Central memory CD8-positive, alpha-beta T cell (primary cell): ENCODE measurements around the gene TMEM144.

ENCODE experiments used
- ATAC-seq: fragments of 150-1000 bp; cut with Tn5 transposase; replicated peaks from 2 replicates; pipeline ENCODE4 v1.10.0; 2022; ENCODE audit warnings: mild to moderate bottlenecking, moderate FRiP score, moderate number of reproducible peaks; ENCODE audit not compliant: poor library complexity, severe bottlenecking; ENCODE audit errors: extremely low read depth
- DNase-seq, 2 donors: peaks; one replicate each; pipeline ENCODE4 v3.0.0; 2021; ENCODE audit warnings: low spot score in 2 of 2
- H3K27ac Mint-ChIP-seq: one replicate; pipeline ENCODE4 v1.8.0; 2022; ENCODE audit warnings: low read depth, mild to moderate bottlenecking, moderate library complexity, mixed read lengths
- H3K27me3 Mint-ChIP-seq: one replicate; pipeline ENCODE4 v1.8.0; 2022; ENCODE audit warnings: mixed read lengths
- H3K36me3 Mint-ChIP-seq: one replicate; pipeline ENCODE4 v1.8.0; 2022; ENCODE audit warnings: mild to moderate bottlenecking, moderate library complexity, mixed read lengths; ENCODE audit not compliant: insufficient read depth
- H3K4me1 Mint-ChIP-seq: one replicate; pipeline ENCODE4 v1.8.0; 2022; ENCODE audit warnings: mixed read lengths
- H3K4me3 Mint-ChIP-seq: one replicate; pipeline ENCODE4 v1.8.0; 2022; ENCODE audit warnings: mild to moderate bottlenecking, moderate library complexity, mixed read lengths
- H3K9me3 Mint-ChIP-seq: one replicate; pipeline ENCODE4 v1.8.0; 2022; ENCODE audit warnings: mixed read lengths

The TMEM144 gene

GRCh38 chr4:158292156-158292555 lies 81.9 kb downstream of the TMEM144 start:
- H3K27me3 Mint-ChIP-seq = no peaks in the 10 kb centered on the region
- no peaks in the 10 kb centered on the region for H3K36me3 Mint-ChIP-seq
- no peak overlapping the region for H3K4me3 Mint-ChIP-seq
- no peaks in the 10 kb centered on the region for H3K4me1 Mint-ChIP-seq
- peaks cover 6% of the 10 kb centered on the region for H3K9me3 Mint-ChIP-seq
- H3K27ac Mint-ChIP-seq = no peak overlapping the region
- no peak for DNase-seq
- ATAC-seq = no peak

GRCh38 chr4:158295053-158295452 lies 84.8 kb downstream of the TMEM144 start:
- Mint-ChIP-seq H3K27ac (no peak overlapping the region), H3K4me3 (no peak overlapping the region), H3K9me3 (peaks cover 12% of the 10 kb centered on the region), H3K4me1 (no peaks in the 10 kb centered on the region), H3K27me3 (no peaks in the 10 kb centered on the region), H3K36me3 (no peaks in the 10 kb centered on the region)
- ATAC-seq = no peak
- DNase-seq = no peak

- DNase-seq (no peak), ATAC-seq (no peak)
- no peak overlapping the region for H3K4me3 Mint-ChIP-seq
- H3K36me3 Mint-ChIP-seq = no peaks in the 10 kb centered on the region
- H3K27ac Mint-ChIP-seq = no peak overlapping the region
- no peaks in the 10 kb centered on the region for H3K4me1 Mint-ChIP-seq
- no peaks in the 10 kb centered on the region for H3K27me3 Mint-ChIP-seq
- peaks cover 12% of the 10 kb centered on the region for H3K9me3 Mint-ChIP-seq
These were observed 87.6 kb downstream of the TMEM144 start for GRCh38 chr4:158297866-158298265.

- ATAC-seq = no peak
- DNase-seq = no peak
- peaks cover 12% of the 10 kb centered on the region for H3K9me3 Mint-ChIP-seq
- no peak overlapping the region for H3K27ac Mint-ChIP-seq
- no peaks in the 10 kb centered on the region for H3K27me3 Mint-ChIP-seq
- H3K36me3 Mint-ChIP-seq = peaks cover 2% of the 10 kb centered on the region
- no peak overlapping the region for H3K4me3 Mint-ChIP-seq
- H3K4me1 Mint-ChIP-seq = no peaks in the 10 kb centered on the region
These were observed 89.2 kb downstream of the TMEM144 start for GRCh38 chr4:158299459-158300007.

- no peak overlapping the region for H3K27ac Mint-ChIP-seq
- H3K9me3 Mint-ChIP-seq = peaks cover 12% of the 10 kb centered on the region
- DNase-seq (no peak), ATAC-seq (no peak)
- H3K36me3 Mint-ChIP-seq = peaks cover 2% of the 10 kb centered on the region
- H3K27me3 Mint-ChIP-seq = no peaks in the 10 kb centered on the region
- no peak overlapping the region for H3K4me3 Mint-ChIP-seq
- no peaks in the 10 kb centered on the region for H3K4me1 Mint-ChIP-seq
These were observed 89.7 kb downstream of the TMEM144 start for GRCh38 chr4:158300012-158300411.

GRCh38 chr4:158302076-158302866 lies 92.0 kb downstream of the TMEM144 start:
- H3K4me3 Mint-ChIP-seq = no peak overlapping the region

GRCh38 chr4:158304694-158305093 lies 94.4 kb downstream of the TMEM144 start:
- Mint-ChIP-seq H3K27ac (no peak overlapping the region), H3K9me3 (no peaks in the 10 kb centered on the region), H3K36me3 (peaks cover 2% of the 10 kb centered on the region), H3K4me1 (no peaks in the 10 kb centered on the region), H3K27me3 (no peaks in the 10 kb centered on the region), H3K4me3 (no peak overlapping the region)
- DNase-seq (no peak), ATAC-seq (no peak)

More at GRCh38 chr4:158302076-158302866, 92.0 kb downstream of the TMEM144 start:
- H3K27me3 Mint-ChIP-seq = no peaks in the 10 kb centered on the region
- H3K27ac Mint-ChIP-seq = no peak overlapping the region
- ATAC-seq (no peak), DNase-seq (no peak)
- peaks cover 2% of the 10 kb centered on the region for H3K36me3 Mint-ChIP-seq
- no peaks in the 10 kb centered on the region for H3K4me1 Mint-ChIP-seq
- peaks cover 5% of the 10 kb centered on the region for H3K9me3 Mint-ChIP-seq
